OCI-LY7 (cell line): ENCODE results near the gene G2E3.

Experiments used
- CTCF ChIP-seq: fragments of 200-600 bp; sonication (generic); conservative IDR thresholded peaks from 2 replicates; pipeline ENCODE4 v1.5.1; 2014; ENCODE audit warnings: mild to moderate bottlenecking, antibody characterized with exemption, low read length, moderate library complexity, mixed read lengths
- EZH2phosphoT487 ChIP-seq: fragments of 200-600 bp; sonication (generic); IDR thresholded peaks from 2 replicates; pipeline ENCODE4 v1.6.1; 2018; ENCODE audit warnings: low read depth, borderline replicate concordance, mild to moderate bottlenecking, mixed run types, antibody characterized with exemption, low read length, moderate library complexity, mixed read lengths

GRCh38 chr14:30600922-30601918 is 42.3 kb downstream of the G2E3 start:
- TF ChIP-seq CTCF (no peak), EZH2phosphoT487 (no peak)
